Measurements from ENCODE around the gene PDE8A. TPM values are rescaled to one million over a fixed set of nuclear protein-coding genes. Genes with fewer than 3 reads are reported as not detected.
"Not testable (repeated sequence)": the region's sequence is repeated elsewhere in the genome, so short reads cannot be mapped to it uniquely, and the experiment has no call there.

PDE8A gene
- total and polyA plus RNA-seq, 7 donors: 27.8 to 45.5 (median 39.0) TPM

- no peak overlapping the region for H3K27ac ChIP-seq
- 44 to 70% methylated on average over 4 of the region's 4 CpGs for WGBS, 2 donors
- H3K27me3 ChIP-seq: no peaks in the 10 kb centered on the region
- DNase-seq: no peak
- intact Hi-C loops (cut with DNase I): no loop called here
- no peak overlapping the region for H3K4me3 ChIP-seq
- H3K36me3 ChIP-seq: no peaks in the 10 kb centered on the region
- no peaks in the 10 kb centered on the region for H3K9me3 ChIP-seq
- TF ChIP-seq EP300 (IDR thresholded peaks at IDR 0.05) (no peak), CTCF (IDR thresholded peaks at IDR 0.05) (no peak), POLR2AphosphoS5 (IDR thresholded peaks at IDR 0.05) (no peak), POLR2A (IDR thresholded peaks at IDR 0.05) (no peak)
- peaks cover 0 to 36% (median 19%) of the 10 kb centered on the region in 4 donors for H3K4me1 ChIP-seq
Measured at GRCh38 chr15:84992157-84992944, 10.7 kb downstream of the PDE8A start.

DNA sequence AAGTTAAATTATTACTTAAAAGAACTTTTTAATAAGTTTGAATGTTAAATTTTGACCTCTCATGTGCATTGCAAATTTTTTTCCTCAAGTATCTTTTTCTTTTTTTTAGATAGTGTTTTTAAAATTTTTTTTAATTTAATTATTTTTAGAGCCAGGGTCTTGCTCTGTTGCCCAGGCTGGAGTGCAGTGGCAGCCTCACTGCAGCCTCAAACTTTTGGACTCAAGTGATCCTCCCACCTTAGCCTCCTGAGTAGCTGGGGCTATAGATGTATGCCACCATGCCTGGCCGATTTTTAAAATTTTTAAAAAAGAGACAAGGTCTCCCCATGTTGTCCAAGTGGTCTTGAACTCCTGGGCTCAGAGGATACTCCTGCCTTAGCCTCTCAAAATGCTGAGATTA lies 14.4 kb downstream of the PDE8A start:
- intact Hi-C loops (cut with DNase I): no loop called here
- H3K4me3 ChIP-seq: no peak overlapping the region
- no peak overlapping the region for H3K27ac ChIP-seq
- peaks cover 0 to 27% (median 17%) of the 10 kb centered on the region in 4 donors for H3K4me1 ChIP-seq
- WGBS, 2 donors: 94 to 99% methylated on average over 1 of the region's 1 CpG
- H3K36me3 ChIP-seq: no peaks in the 10 kb centered on the region
- TF ChIP-seq POLR2AphosphoS5 (IDR thresholded peaks at IDR 0.05): no peak
- no peak for TF ChIP-seq POLR2A (IDR thresholded peaks at IDR 0.05)
- no peak for TF ChIP-seq EP300 (IDR thresholded peaks at IDR 0.05)
- TF ChIP-seq CTCF (IDR thresholded peaks at IDR 0.05): no peak
- H3K9me3 ChIP-seq: no peaks in the 10 kb centered on the region
- DNase-seq: no peak
- no peaks in the 10 kb centered on the region for H3K27me3 ChIP-seq

DNA sequence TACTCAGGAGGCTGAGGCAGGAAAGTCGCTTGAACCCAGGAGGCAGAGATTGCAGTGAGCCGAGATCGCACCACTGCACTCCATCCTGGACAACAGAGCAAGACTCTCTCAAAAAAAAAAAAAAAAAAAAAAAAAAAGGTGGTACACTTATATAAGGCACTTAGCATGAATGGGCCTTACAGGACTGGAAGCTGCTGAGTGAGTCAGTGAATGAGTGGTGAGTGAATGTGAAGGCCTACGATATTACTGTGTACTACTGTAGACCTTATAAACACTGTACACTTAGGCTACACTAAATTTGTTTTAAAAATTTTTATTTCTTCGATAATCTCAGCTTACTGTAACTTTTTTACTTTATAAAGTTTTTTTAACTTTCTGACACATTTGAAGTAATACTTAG lies 15.1 kb downstream of the PDE8A start:
- DNase-seq; H3K27me3 ChIP-seq; H3K9me3 ChIP-seq; H3K4me3 ChIP-seq; H3K27ac ChIP-seq; intact Hi-C loops (cut with DNase I); H3K36me3 ChIP-seq: not testable (repeated sequence)
- 77 to 96% methylated on average over 5 of the region's 5 CpGs for WGBS, 2 donors
- peaks cover 0 to 26% (median 17%) of the 10 kb centered on the region in 4 donors for H3K4me1 ChIP-seq

GRCh38 chr15:84997214-84997613 lies 15.6 kb downstream of the PDE8A start:
- H3K27me3 ChIP-seq; H3K27ac ChIP-seq; DNase-seq; intact Hi-C loops (cut with DNase I); H3K36me3 ChIP-seq; H3K4me3 ChIP-seq; H3K9me3 ChIP-seq: not testable (repeated sequence)
- H3K4me1 ChIP-seq: peaks cover 0 to 21% (median 13%) of the 10 kb centered on the region in 4 donors
- WGBS, 2 donors: 97 to 99% methylated on average over 3 of the region's 3 CpGs

GRCh38 chr15:85000189-85000864 lies 18.7 kb downstream of the PDE8A start:
- Histone ChIP-seq H3K36me3 (no peaks in the 10 kb centered on the region), H3K27me3 (no peaks in the 10 kb centered on the region), H3K27ac (peak overlapping the region in 3 of 4 donors; percentile 6 to 15 (median 11)), H3K9me3 (no peaks in the 10 kb centered on the region), H3K4me1 (peaks cover 0 to 25% (median 11%) of the 10 kb centered on the region in 4 donors), H3K4me3 (no peak overlapping the region)
- intact Hi-C loops (cut with DNase I): no loop called here
- TF ChIP-seq POLR2AphosphoS5 (IDR thresholded peaks at IDR 0.05): no peak
- no peak for TF ChIP-seq EP300 (IDR thresholded peaks at IDR 0.05)
- TF ChIP-seq POLR2A (IDR thresholded peaks at IDR 0.05): no peak
- no peak for TF ChIP-seq CTCF (IDR thresholded peaks at IDR 0.05)
- no peak for DNase-seq
